Heart right ventricle (tissue), 16 donors: ENCODE data around the gene IL6R. TPM values are rescaled to one million over a fixed set of nuclear protein-coding genes. Genes with fewer than 3 reads are reported as not detected.

Experiments used
- ATAC-seq, 8 donors: fragments of 200-7000 bp; cut with Tn5 transposase; one replicate each; pipeline ENCODE4 v1.9.1; 2020; ENCODE audit warnings: mild to moderate bottlenecking in 8 of 8, moderate library complexity in 8 of 8, moderate number of reproducible peaks in 1 of 8
- DNase-seq, 2 donors: peaks; one replicate each; pipeline ENCODE4 v3.0.0-alpha.2; 2020
- H3K27ac ChIP-seq, 10 donors: fragments of 200-600 bp; sonication (generic) in 2 of 10; one replicate each; pipeline versions ENCODE4 v1.5.0 to v1.8.0; 2020 to 2022; ENCODE audit warnings: mild to moderate bottlenecking in 3 of 10
- H3K27me3 ChIP-seq, 7 donors: fragments of 200-600 bp; one replicate each; pipeline ENCODE4 v1.8.0; 2021 to 2022; ENCODE audit warnings: mild to moderate bottlenecking in 2 of 7
- H3K36me3 ChIP-seq, 9 donors: fragments of 200-600 bp; sonication (generic) in 1 of 9; one replicate each; pipeline versions ENCODE4 v1.5.0 to v1.8.0; 2020 to 2022; ENCODE audit warnings: mild to moderate bottlenecking in 2 of 9
- H3K4me1 ChIP-seq, 9 donors: fragments of 200-600 bp; sonication (generic) in 1 of 9; one replicate each; pipeline versions ENCODE4 v1.5.0 to v1.8.0; 2020 to 2022; ENCODE audit warnings: mild to moderate bottlenecking in 4 of 9
- H3K4me3 ChIP-seq, 10 donors: fragments of 200-600 bp; sonication (generic) in 2 of 10; one replicate each; pipeline versions ENCODE4 v1.5.0 to v1.8.0; 2020 to 2022; ENCODE audit warnings: mild to moderate bottlenecking in 7 of 10, moderate library complexity in 2 of 10
- H3K9me3 ChIP-seq, 11 donors: fragments of 200-600 bp in 10 of 11; sonication (generic) in 2 of 11; one replicate each; pipeline versions ENCODE4 v1.5.0 to v1.8.0; 2013 to 2022; ENCODE audit warnings: mild to moderate bottlenecking in 2 of 11, control low read depth in 1 of 11, moderate library complexity in 1 of 11
- WGBS, 2 donors: extraction: QIAGEN DNeasy Blood & Tissue Kit; methylation state at CpG; one replicate each; pipeline ENCODE4 v1.1.7; 2013; ENCODE audit warnings: inconsistent platforms in 1 of 2; 5-methylcytosine and 5-hydroxymethylcytosine counted together
- intact Hi-C, 10 donors: fragments of 100-400 bp; cut with DNase I; formaldehyde crosslinking; loops; one replicate each; pipeline versions ENCODE4 v1.11.1 to v1.14.2; 2022
- polyA plus RNA-seq, 2 donors: library from polyadenylated mRNA; stranded (reverse); fragments of 200-250 nt; gene quantifications; one replicate each; pipeline ENCODE4 v1.2.3, GENCODE V29; 2013
- total RNA-seq, 10 donors: library from RNA; stranded (reverse); fragmentation: NEBNext Ultra II Directional in 3 of 10; extraction: Animal tissue kit (Norgen Biotek cat#: 25700) in 3 of 10; gene quantifications; one replicate each; pipeline versions ENCODE4 v1.2.1 to v1.2.4, GENCODE V29; 2021 to 2023
- TF ChIP-seq, protein P1 (sequence below), 9 donors: fragments of 200-600 bp; sonication (generic) in 2 of 9; IDR thresholded peaks; one replicate each; pipeline versions ENCODE4 v1.5.0 to v1.8.0; 2021 to 2022; ENCODE audit warnings: antibody characterized with exemption in 9 of 9, mild to moderate bottlenecking in 5 of 9, moderate library complexity in 1 of 9
- donor health status: Arrhythmogenic right ventricular cardiomyopathy.
- donor health status: ischemic (EF 13 %, LVEDD 7.1; RV severe dilation, severe dysfunction).
- donor health status: healthy with polysubstance abuse.
- donor health status: DM: no; HTN: yes; CAD: no.
- donor health status: DM: no; HTN: no; CAD: no.
- donor health status: ischemic (EF 25% LVEDD 6.9; RV normal size, moderate dysfunction).
- donor health status: ischemic (EF 25% LVEDD 5.7; RV mildly dilated, moderate dysfunction).
- donor health status: healthy.
- donor health status: DM: yes; HTN: yes; CAD: no.
- donor health status: Ischemic cardiomyopathy.
- donor health status: ischemic (EF 35%, LVEDD 5.7; RV mildly dilated, moderate dysfunction).
- donor health status: nonischemic (EF 11% LVEDD 7.7; RV severe dilation, severe dysfunction).
- donor health status: DM: yes; HTN: yes; CAD: no.
- donor health status: PGD.
- donor health status: ischemic (EF 29% LVEDD 5.4; RV normal size, mild dysfunction).
- donor health status: nonischemic (EF 23%, LVEDD 6.1; RV moderate dilation, normal function).

Gene IL6R
- total and polyA plus RNA-seq, 12 donors, result 2.9 to 16.2 (median 9.3) TPM

DNA sequence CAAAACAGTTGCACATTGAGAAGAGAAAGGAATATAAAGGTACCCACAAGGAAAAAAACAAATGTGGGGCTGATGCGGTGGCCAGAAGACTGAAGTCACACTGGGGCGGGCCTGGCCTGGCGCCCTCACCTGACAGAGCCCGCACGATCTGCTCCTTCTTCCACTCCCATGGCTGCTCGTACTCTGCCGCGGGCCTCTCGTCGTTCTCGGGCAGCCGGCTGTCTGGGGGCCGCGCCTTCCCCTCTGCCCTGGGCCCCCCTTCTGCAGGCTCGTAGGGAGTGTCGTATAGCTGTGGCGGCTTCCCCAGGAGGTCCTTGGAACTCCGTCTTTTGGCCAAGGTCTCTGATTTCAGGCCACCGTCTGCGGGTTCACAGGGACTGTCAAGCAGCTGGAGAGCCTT lies 83.8 kb downstream of the IL6R start:
- ATAC-seq (no peak), DNase-seq (no peak)
- H3K36me3 ChIP-seq, result peaks cover 0 to 61% (median 11%) of the 10 kb centered on the region in 9 donors
- peaks cover 0 to 7% (median 0%) of the 10 kb centered on the region in 7 donors for H3K27me3 ChIP-seq
- H3K4me3 ChIP-seq, result no peak overlapping the region
- TF ChIP-seq, protein P1, sequence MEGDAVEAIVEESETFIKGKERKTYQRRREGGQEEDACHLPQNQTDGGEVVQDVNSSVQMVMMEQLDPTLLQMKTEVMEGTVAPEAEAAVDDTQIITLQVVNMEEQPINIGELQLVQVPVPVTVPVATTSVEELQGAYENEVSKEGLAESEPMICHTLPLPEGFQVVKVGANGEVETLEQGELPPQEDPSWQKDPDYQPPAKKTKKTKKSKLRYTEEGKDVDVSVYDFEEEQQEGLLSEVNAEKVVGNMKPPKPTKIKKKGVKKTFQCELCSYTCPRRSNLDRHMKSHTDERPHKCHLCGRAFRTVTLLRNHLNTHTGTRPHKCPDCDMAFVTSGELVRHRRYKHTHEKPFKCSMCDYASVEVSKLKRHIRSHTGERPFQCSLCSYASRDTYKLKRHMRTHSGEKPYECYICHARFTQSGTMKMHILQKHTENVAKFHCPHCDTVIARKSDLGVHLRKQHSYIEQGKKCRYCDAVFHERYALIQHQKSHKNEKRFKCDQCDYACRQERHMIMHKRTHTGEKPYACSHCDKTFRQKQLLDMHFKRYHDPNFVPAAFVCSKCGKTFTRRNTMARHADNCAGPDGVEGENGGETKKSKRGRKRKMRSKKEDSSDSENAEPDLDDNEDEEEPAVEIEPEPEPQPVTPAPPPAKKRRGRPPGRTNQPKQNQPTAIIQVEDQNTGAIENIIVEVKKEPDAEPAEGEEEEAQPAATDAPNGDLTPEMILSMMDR (IDR thresholded peaks at IDR 0.05), result no peak
- H3K4me1 ChIP-seq, result peaks cover 16 to 94% (median 88%) of the 10 kb centered on the region in 9 donors
- no peaks in the 10 kb centered on the region for H3K9me3 ChIP-seq
- H3K27ac ChIP-seq, result peak overlapping the region; percentile 5 to 95 (median 58)
- 52 to 58% methylated on average over 20 of the region's 20 CpGs for WGBS, 2 donors
- intact Hi-C loops, result loop anchor here in 4 of 10 donors (10.0 kb wide), 2 partner anchors 386 to 566 kb away; partner anchors contain the start of genes KCNN3 (in 3 of the 4) and ADAM15 (in 1 of the 4)

DNA sequence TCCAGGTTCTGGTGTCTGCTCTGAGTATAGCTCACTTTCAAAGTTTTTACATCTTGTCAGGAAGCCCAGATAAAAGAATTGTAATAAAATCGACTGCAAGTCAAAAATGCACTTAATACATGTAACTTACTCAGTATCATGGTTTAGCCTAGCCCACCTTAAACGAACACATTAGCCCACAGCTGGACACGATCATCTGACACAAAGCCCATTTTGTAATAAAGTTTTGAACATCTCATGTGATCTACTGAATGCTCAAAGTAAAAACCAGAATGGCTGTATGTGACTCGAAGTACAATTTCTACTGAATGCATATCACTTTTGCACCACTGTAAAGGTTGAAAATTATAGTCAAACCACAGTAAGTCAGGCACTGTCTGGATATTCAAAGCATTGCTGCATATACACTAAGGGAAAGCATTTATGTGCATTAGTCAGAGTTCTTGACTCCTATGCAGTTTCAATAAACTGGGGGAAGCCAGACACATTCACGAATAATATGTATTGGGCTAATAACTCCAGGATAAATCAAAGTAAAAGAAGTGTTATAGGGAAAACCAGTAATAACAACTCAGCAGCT lies 84.6 kb downstream of the IL6R start:
- H3K4me1 ChIP-seq, result peaks cover 16 to 94% (median 87%) of the 10 kb centered on the region in 9 donors
- TF ChIP-seq, protein P1 (IDR thresholded peaks at IDR 0.05), result no peak
- DNase-seq, result no peak
- H3K9me3 ChIP-seq, result no peaks in the 10 kb centered on the region
- 60 to 61% methylated on average over 5 of the region's 5 CpGs for WGBS, 2 donors
- no peak overlapping the region for H3K4me3 ChIP-seq
- H3K27me3 ChIP-seq, result peaks cover 0 to 7% (median 0%) of the 10 kb centered on the region in 7 donors
- intact Hi-C loops, result loop anchor here in 4 of 10 donors (10.0 kb wide), 2 partner anchors 385 to 565 kb away; partner anchors contain the start of genes KCNN3 (in 3 of the 4) and ADAM15 (in 1 of the 4)
- peak overlapping the region in 9 of 10 donors; percentile 1 to 95 (median 63) for H3K27ac ChIP-seq
- H3K36me3 ChIP-seq, result peaks cover 0 to 60% (median 10%) of the 10 kb centered on the region in 9 donors
- no peak for ATAC-seq

DNA sequence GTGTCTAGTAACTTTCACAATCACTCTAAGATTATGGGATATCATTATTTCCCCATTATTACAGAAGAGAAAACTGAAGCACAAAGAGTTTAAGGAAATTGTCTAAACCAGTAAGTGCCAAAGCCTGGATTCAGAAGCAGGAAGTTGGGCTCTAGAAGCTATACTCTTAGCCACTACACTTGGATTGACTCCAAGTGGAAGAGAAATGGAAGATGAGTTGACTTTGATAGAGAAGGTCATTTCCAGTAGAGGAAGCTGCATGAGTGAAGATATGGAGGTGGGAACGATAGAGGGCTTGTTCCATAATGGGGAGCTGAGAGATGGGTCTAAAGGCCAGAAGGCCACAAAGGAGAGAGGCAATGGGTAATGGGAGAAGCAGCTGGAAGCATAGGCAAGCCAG lies 85.2 kb downstream of the IL6R start:
- peaks cover 16 to 97% (median 87%) of the 10 kb centered on the region in 9 donors for H3K4me1 ChIP-seq
- TF ChIP-seq, protein P1 (IDR thresholded peaks at IDR 0.05), result no peak
- H3K27me3 ChIP-seq, result peaks cover 0 to 7% (median 0%) of the 10 kb centered on the region in 7 donors
- intact Hi-C loops, result no loop called here
- peak overlapping the region in 9 of 10 donors; percentile 1 to 95 (median 71) for H3K27ac ChIP-seq
- no peak overlapping the region for H3K4me3 ChIP-seq
- no peak for DNase-seq
- WGBS, 2 donors, result 42 to 43% methylated on average over 1 of the region's 1 CpG
- H3K36me3 ChIP-seq, result peaks cover 0 to 63% (median 10%) of the 10 kb centered on the region in 9 donors
- H3K9me3 ChIP-seq, result no peaks in the 10 kb centered on the region
- peak in 1 of 8 donors; percentile 25 for ATAC-seq

DNA sequence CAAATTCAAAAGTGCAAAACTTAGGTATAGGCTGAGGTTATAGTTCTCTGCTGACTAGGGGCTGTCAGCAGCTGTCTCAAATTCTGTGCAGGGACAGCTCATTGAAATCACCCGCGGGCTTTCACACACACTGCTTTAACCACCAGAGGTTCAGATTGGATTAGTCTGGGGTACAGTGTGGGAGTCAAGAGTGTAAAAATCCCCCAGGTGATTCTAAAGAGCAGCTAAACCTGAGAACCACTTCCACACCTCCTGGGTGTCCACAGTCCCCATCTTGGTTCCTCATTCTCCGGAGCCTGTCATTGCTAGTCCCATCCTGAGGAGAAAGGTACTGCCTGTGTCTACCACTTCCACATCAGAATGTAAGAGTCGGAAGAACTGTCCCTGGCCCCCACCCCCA lies 87.0 kb downstream of the IL6R start:
- peak overlapping the region in 2 of 10 donors; percentile 1 to 14 for H3K4me3 ChIP-seq
- H3K4me1 ChIP-seq, result peaks cover 9 to 97% (median 87%) of the 10 kb centered on the region in 9 donors
- DNase-seq (no peak), ATAC-seq (no peak)
- no peaks in the 10 kb centered on the region for H3K9me3 ChIP-seq
- intact Hi-C loops, result no loop called here
- H3K36me3 ChIP-seq, result peaks cover 0 to 49% (median 6%) of the 10 kb centered on the region in 9 donors
- peaks cover 0 to 7% (median 0%) of the 10 kb centered on the region in 7 donors for H3K27me3 ChIP-seq
- 54 to 69% methylated on average over 4 of the region's 4 CpGs for WGBS, 2 donors
- peak overlapping the region; percentile 13 to 95 (median 78) for H3K27ac ChIP-seq
- TF ChIP-seq, protein P1 (IDR thresholded peaks at IDR 0.05), result no peak
